Caco-2 (cell line): ENCODE measurements around the gene PSMA6. TPM values are rescaled to one million over a fixed set of nuclear protein-coding genes. Genes with fewer than 3 reads are reported as not detected.

Experiments used
- BruUV-seq: library from RNA; stranded (reverse); fragments of 400-500 nt; replicated peaks from 2 replicates; lab custom pipeline; 2021; lab: Mats Ljungman, UMichigan
- CTCF ChIA-PET: fragments of 300-600 bp; sonication (Branson Sonifier 250); formaldehyde crosslinking; loops from one replicate; lab custom pipeline; 2022; ENCODE audit warnings: antibody characterized with exemption; lab: Charles Lee
- POLR2A ChIA-PET: fragments of 300-600 bp; sonication (Branson Sonifier 250); formaldehyde crosslinking; loops from one replicate; lab custom pipeline; 2022; ENCODE audit warnings: antibody characterized with exemption; lab: Charles Lee
- DNase-seq, 2 experiments: peaks; one replicate each; pipeline versions ENCODE4 v3.0.0 to v3.0.0-alpha.2; 2020 to 2022
- H3K27me3 ChIP-seq: replicated peaks from 2 replicates; pipeline ENCODE4 v1.6.0; 2011; ENCODE audit warnings: low read length; ENCODE audit not compliant: control insufficient read depth, insufficient read depth
- H3K36me3 ChIP-seq: 2 replicates; pipeline ENCODE4 v1.5.1; 2011; ENCODE audit warnings: low read length; ENCODE audit not compliant: control insufficient read depth, insufficient read depth
- H3K4me1 ChIP-seq: fragments of 250-450 bp; sonication (Bioruptor Pico); 2 replicates; pipeline ENCODE4 v1.5.1; 2020; ENCODE audit warnings: mild to moderate bottlenecking
- H3K4me3 ChIP-seq: 2 replicates; pipeline ENCODE4 v1.5.1; 2011; ENCODE audit warnings: low read depth, mild to moderate bottlenecking, control low read depth, low read length
- H3K9me3 ChIP-seq: fragments of 250-450 bp; sonication (Bioruptor Pico); 2 replicates; pipeline ENCODE4 v1.5.1; 2020; ENCODE audit warnings: mild to moderate bottlenecking, moderate library complexity
- H3K27ac Mint-ChIP-seq: one replicate; pipeline ENCODE4 v1.8.0; 2022; ENCODE audit warnings: mixed read lengths; ENCODE audit not compliant: unreplicated experiment
- H3K27me3 Mint-ChIP-seq: one replicate; pipeline ENCODE4 v1.8.0; 2022; ENCODE audit warnings: mixed read lengths; ENCODE audit not compliant: insufficient read depth, unreplicated experiment
- H3K36me3 Mint-ChIP-seq: one replicate; pipeline ENCODE4 v1.8.0; 2022; ENCODE audit warnings: mild to moderate bottlenecking, mixed read lengths; ENCODE audit not compliant: insufficient read depth, unreplicated experiment
- H3K4me1 Mint-ChIP-seq: one replicate; pipeline ENCODE4 v1.8.0; 2022; ENCODE audit warnings: low read depth, mixed read lengths; ENCODE audit not compliant: unreplicated experiment
- H3K4me3 Mint-ChIP-seq: one replicate; pipeline ENCODE4 v1.8.0; 2022; ENCODE audit warnings: mild to moderate bottlenecking, moderate library complexity, mixed read lengths; ENCODE audit not compliant: unreplicated experiment
- H3K9me3 Mint-ChIP-seq: one replicate; pipeline ENCODE4 v1.8.0; 2022; ENCODE audit warnings: mixed read lengths; ENCODE audit not compliant: unreplicated experiment
- CTCF ChIP-seq, 2 experiments: fragments of 200-600 bp in 1 of 2; IDR thresholded peaks; 1 replicate in 1 of 2; 2 replicates in 1 of 2; pipeline versions ENCODE4 v1.5.1 to v1.8.0; 2011 to 2022; ENCODE audit warnings: antibody characterized with exemption in 1 of 2, control low read depth in 1 of 2, inconsistent platforms in 1 of 2, low read depth in 1 of 2, low read length in 1 of 2, mild to moderate bottlenecking in 1 of 2, moderate library complexity in 1 of 2; ENCODE audit not compliant: insufficient read depth in 1 of 2, severe bottlenecking in 1 of 2, unreplicated experiment in 1 of 2
- intact Hi-C: fragments of 100-400 bp; cut with micrococcal nuclease; formaldehyde crosslinking; loops from one replicate; pipeline ENCODE4 v1.10.0; 2022; ENCODE audit not compliant: unreplicated experiment
- total RNA-seq: library from RNA; stranded (reverse); gene quantifications from 2 replicates; pipeline ENCODE4 v1.2.3, GENCODE V29; 2022

The PSMA6 gene
- total RNA-seq, 1 experiment from 2014 or later, result 247 TPM

DNA sequence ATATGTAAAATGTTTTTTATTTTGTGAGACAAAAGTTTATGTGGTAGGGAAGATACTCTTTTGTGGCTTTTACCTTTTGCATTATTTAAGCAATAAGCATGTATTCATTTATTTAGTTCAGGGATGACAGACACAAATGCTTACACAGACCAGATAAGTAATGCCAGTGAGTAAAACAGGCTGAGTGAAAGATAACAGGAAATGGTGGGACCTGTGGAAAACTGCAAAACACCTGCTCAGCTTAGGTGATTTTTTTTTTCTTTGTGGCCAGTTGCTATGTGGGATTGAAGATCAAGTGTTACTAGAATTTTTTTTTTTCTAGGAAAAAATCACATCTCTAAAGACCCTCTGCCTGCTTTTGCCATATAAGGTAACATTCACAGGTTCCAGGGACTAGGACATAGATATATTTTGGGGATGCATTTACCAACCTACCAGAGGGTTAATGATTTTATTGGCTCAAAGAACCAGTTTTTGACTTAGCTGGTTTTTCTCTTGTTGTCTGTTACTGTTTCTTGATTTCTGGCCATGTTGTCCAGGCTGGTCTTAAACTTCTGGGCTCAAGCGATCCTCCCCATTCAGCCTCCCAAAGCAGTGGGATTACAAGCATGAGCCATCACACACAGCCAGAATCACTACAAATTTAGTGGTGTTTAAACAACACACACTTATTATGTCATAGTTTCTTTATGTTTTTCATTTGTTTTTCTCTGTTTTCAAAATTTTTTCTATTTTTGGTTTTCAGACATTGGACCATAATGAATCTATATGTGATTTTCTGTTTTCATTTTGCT is 9.8 kb downstream of the PSMA6 start:
- ChIA-PET CTCF (no interaction called here), POLR2A (interaction anchor here (0.5 kb wide), 1 partner anchor 10 kb away, joined by 3 read pairs; the partner anchor contains the start of gene PSMA6)
- TF ChIP-seq CTCF (IDR thresholded peaks at IDR 0.05; ENCODE audit: insufficient read depth in 1 of 2, low read depth in 1 of 2, low read length in 1 of 2, severe bottlenecking in 1 of 2, unreplicated experiment in 1 of 2), result no peak
- no peaks in the 10 kb centered on the region for H3K4me1 ChIP-seq
- no peaks in the 10 kb centered on the region for H3K27me3 ChIP-seq
- H3K4me3 ChIP-seq, result no peak overlapping the region
- peaks cover 28% of the 10 kb centered on the region for H3K36me3 Mint-ChIP-seq
- no peak for DNase-seq
- no peaks in the 10 kb centered on the region for H3K9me3 ChIP-seq
- H3K4me1 Mint-ChIP-seq, result peaks cover 7% of the 10 kb centered on the region
- no peak overlapping the region for H3K4me3 Mint-ChIP-seq
- H3K9me3 Mint-ChIP-seq, result peaks cover 16% of the 10 kb centered on the region
- H3K27me3 Mint-ChIP-seq, result no peaks in the 10 kb centered on the region
- intact Hi-C loops, result no loop called here
- H3K36me3 ChIP-seq, result no peaks in the 10 kb centered on the region
- no peak overlapping the region for H3K27ac Mint-ChIP-seq
- BruUV-seq, result no TSS peak

DNA sequence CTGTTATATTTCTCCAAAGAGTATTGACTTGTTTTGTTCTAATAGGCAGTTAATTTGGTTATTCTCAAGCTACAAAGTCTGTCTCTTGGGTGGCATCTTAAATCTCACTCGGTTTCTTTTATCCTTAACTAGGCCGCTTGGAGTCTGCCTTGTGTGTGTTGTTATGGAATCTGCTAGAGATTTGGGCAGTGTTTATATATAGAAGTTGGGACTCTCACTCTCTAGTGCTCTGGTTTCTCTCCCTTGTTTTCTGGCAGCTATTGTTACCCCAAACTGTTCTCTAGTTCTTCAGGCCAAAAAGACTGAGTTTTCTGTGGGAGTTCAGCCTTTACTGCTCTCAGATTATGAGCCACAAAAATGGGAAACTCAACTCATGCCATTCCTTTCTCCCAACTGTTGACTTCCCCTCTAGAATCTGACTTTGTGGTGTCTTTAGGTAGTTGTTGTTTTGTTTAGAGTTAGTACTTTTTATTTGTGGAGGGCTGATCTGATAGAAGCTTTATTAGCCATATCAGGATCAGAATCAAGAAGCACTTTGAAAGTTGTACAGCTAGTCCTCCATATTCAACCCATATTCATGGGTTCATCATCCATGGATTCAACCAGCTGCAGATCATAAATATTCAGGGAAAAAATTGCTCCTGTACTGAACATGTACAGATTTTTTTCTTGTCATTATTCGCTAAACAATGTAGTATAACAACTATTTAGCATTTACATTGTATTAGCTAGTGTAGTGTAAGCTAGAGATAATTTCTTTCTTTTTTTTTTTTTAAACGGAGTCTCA is 11.2 kb downstream of the PSMA6 start:
- TF ChIP-seq CTCF (IDR thresholded peaks at IDR 0.05; ENCODE audit: insufficient read depth in 1 of 2, low read depth in 1 of 2, low read length in 1 of 2, severe bottlenecking in 1 of 2, unreplicated experiment in 1 of 2), result no peak
- POLR2A ChIA-PET, result no interaction called here

DNA sequence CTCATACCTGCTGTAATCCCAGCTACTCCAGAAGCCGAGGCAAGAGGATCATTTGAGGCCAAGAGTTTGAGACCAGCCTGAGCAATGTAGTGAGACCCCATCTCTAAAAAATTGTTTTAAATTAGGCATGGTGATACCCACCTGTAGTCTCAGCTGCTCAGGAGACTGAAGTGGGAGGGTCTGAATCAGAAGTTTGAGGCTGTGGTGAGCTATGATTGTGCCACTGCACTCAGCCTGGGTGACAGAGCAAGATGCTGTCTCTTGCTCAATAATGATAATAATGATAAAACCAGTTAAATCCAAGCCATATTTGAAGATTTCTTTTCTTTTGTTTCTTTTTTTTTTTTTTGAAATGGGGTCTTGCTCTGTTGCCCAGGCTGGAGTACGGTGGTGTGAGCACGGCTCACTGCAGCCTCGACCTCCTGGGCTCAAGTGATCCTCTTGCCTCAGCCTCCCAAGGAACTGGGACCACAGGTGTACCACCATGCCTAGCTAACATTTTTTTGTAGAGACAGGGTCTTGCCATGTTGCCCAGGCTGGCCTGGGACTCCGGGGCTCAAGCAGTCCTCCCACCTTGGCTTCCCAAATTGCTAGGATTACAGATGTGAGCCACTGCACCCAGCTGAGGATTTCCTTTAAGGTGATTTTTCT is 12.8 kb downstream of the PSMA6 start:
- Mint-ChIP-seq H3K9me3 (peaks cover 16% of the 10 kb centered on the region), H3K4me1 (peaks cover 7% of the 10 kb centered on the region), H3K4me3 (no peak overlapping the region), H3K27me3 (no peaks in the 10 kb centered on the region), H3K27ac (no peak overlapping the region), H3K36me3 (peaks cover 50% of the 10 kb centered on the region)
- no peaks in the 10 kb centered on the region for H3K27me3 ChIP-seq
- intact Hi-C loops, result no loop called here
- no peak for TF ChIP-seq CTCF (IDR thresholded peaks at IDR 0.05; ENCODE audit: insufficient read depth in 1 of 2, low read depth in 1 of 2, low read length in 1 of 2, severe bottlenecking in 1 of 2, unreplicated experiment in 1 of 2)
- ChIA-PET CTCF (no interaction called here), POLR2A (no interaction called here)
- BruUV-seq, result no TSS peak
- 0 out of 2 replicates have a peak, but pooled peaks cover 5% of the 10 kb centered on the region for H3K4me1 ChIP-seq
- no peak overlapping the region for H3K4me3 ChIP-seq
- no peak for DNase-seq
- H3K36me3 ChIP-seq, result peaks cover 2% of the 10 kb centered on the region; the same call in 1 of the 2 replicates
- H3K9me3 ChIP-seq, result no peaks in the 10 kb centered on the region

More for the DNA sequence above, 11.2 kb downstream of the PSMA6 start:
- no peaks in the 10 kb centered on the region for H3K9me3 ChIP-seq
- Mint-ChIP-seq H3K4me1 (peaks cover 7% of the 10 kb centered on the region), H3K36me3 (peaks cover 35% of the 10 kb centered on the region), H3K27me3 (no peaks in the 10 kb centered on the region), H3K4me3 (no peak overlapping the region), H3K27ac (no peak overlapping the region), H3K9me3 (peaks cover 16% of the 10 kb centered on the region)
- H3K4me1 ChIP-seq, result no peaks in the 10 kb centered on the region
- CTCF ChIA-PET, result interaction anchor here (0.6 kb wide), 1 partner anchor 13 kb away, joined by 3 read pairs; no protein-coding TSS in a partner anchor
- no peaks in the 10 kb centered on the region for H3K36me3 ChIP-seq
- DNase-seq, result no peak
- H3K4me3 ChIP-seq, result no peak overlapping the region
- intact Hi-C loops, result no loop called here
- no peaks in the 10 kb centered on the region for H3K27me3 ChIP-seq
- no TSS peak for BruUV-seq
